ENCODE data around the gene SERPINB4. TPM values are rescaled to one million over a fixed set of nuclear protein-coding genes. Genes with fewer than 3 reads are reported as not detected.
A peak's percentile ranks its signal among the peaks of the same experiment; 100 is the strongest.

Gene SERPINB4
- total RNA-seq, 1 experiment from 2014 or later, result 0.40 TPM

- H3K9me3 ChIP-seq (ENCODE audit: low read length), result no peaks in the 10 kb centered on the region
- no peak overlapping the region for H3K4me2 ChIP-seq (ENCODE audit: low read length)
- DNase-seq, result no peak
- H3K27me3 ChIP-seq (ENCODE audit: low read length), result no peaks in the 10 kb centered on the region
- H2AFZ ChIP-seq (ENCODE audit: low read length), result no peak overlapping the region
- ChIA-PET CTCF (no interaction called here), POLR2A (ENCODE audit: unreplicated experiment) (no interaction called here)
- H3K4me3 ChIP-seq (ENCODE audit: low read length), result no peak overlapping the region
- BruUV-seq (replicated peaks), result no TSS peak
- TF ChIP-seq CTCF (conservative IDR thresholded peaks at IDR 0.05; ENCODE audit: low read depth, low read length), result no peak
- no peak for TF ChIP-seq EZH2 (IDR thresholded peaks at IDR 0.05; ENCODE audit: low read length, unreplicated experiment)
- TF ChIP-seq EZH2phosphoT487 (IDR thresholded peaks at IDR 0.05; ENCODE audit: borderline replicate concordance, low read length), result no peak
- H3K27ac ChIP-seq (ENCODE audit: low read length), result peak overlapping the region; percentile 100
- peak overlapping the region; percentile 97 for H3K9ac ChIP-seq (ENCODE audit: low read length)
- H3K9me2 ChIP-seq (replicated peaks; ENCODE audit: low read length), result no peaks in the 10 kb centered on the region
- no peaks in the 10 kb centered on the region for H3K79me2 ChIP-seq (ENCODE audit: low read length)
- intact Hi-C loops (cut with micrococcal nuclease), result loop anchor here (5.0 kb wide), 2 partner anchors 93 to 107 kb away; partner anchors contain the start of gene SERPINB7
- H3K36me3 ChIP-seq (ENCODE audit: low read depth, low read length), result no peaks in the 10 kb centered on the region
- H3K4me1 ChIP-seq (ENCODE audit: insufficient read depth, low read length), result peaks cover 46% of the 10 kb centered on the region
- peaks cover 15% of the 10 kb centered on the region for H3F3A ChIP-seq (ENCODE audit: low read length, unreplicated experiment)
- no peak for ATAC-seq
- no peaks in the 10 kb centered on the region for H4K20me1 ChIP-seq (ENCODE audit: low read length)
Measured at GRCh38 chr18:63684718-63685117, 40.7 kb upstream of the SERPINB4 start.

- H3K36me3 ChIP-seq (ENCODE audit: low read depth, low read length), result no peaks in the 10 kb centered on the region
- no peaks in the 10 kb centered on the region for H3K9me3 ChIP-seq (ENCODE audit: low read length)
- ATAC-seq (0 out of 2 replicates have a peak, but pooled peaks have one; percentile 5), DNase-seq (peak; percentile 37)
- peak overlapping the region; percentile 97 for H3K9ac ChIP-seq (ENCODE audit: low read length)
- H3K9me2 ChIP-seq (replicated peaks; ENCODE audit: low read length), result no peaks in the 10 kb centered on the region
- H3K27ac ChIP-seq (ENCODE audit: low read length), result peak overlapping the region; percentile 100
- peaks cover 15% of the 10 kb centered on the region for H3F3A ChIP-seq (ENCODE audit: low read length, unreplicated experiment)
- peaks cover 46% of the 10 kb centered on the region for H3K4me1 ChIP-seq (ENCODE audit: insufficient read depth, low read length)
- TF ChIP-seq CTCF (conservative IDR thresholded peaks at IDR 0.05; ENCODE audit: low read depth, low read length) (no peak), EZH2phosphoT487 (IDR thresholded peaks at IDR 0.05; ENCODE audit: borderline replicate concordance, low read length) (no peak), EZH2 (IDR thresholded peaks at IDR 0.05; ENCODE audit: low read length, unreplicated experiment) (no peak)
- H3K4me2 ChIP-seq (ENCODE audit: low read length), result peak overlapping the region; percentile 60
- H3K27me3 ChIP-seq (ENCODE audit: low read length), result no peaks in the 10 kb centered on the region
- H3K79me2 ChIP-seq (ENCODE audit: low read length), result no peaks in the 10 kb centered on the region
- intact Hi-C loops (cut with micrococcal nuclease), result loop anchor here (1.0 to 5.0 kb wide), 4 partner anchors 57 to 164 kb away; partner anchors contain the start of gene SERPINB7
- BruUV-seq (replicated peaks), result no TSS peak
- CTCF ChIA-PET, result interaction anchor here (1.7 kb wide), 1 partner anchor 58 kb away, joined by 8 read pairs; no protein-coding TSS in a partner anchor
- H4K20me1 ChIP-seq (ENCODE audit: low read length), result no peaks in the 10 kb centered on the region
- POLR2A ChIA-PET (ENCODE audit: unreplicated experiment), result interaction anchor here (0.6 kb wide), 1 partner anchor 81 kb away, joined by 3 read pairs; no protein-coding TSS in a partner anchor
- H2AFZ ChIP-seq (ENCODE audit: low read length), result no peak overlapping the region
- no peak overlapping the region for H3K4me3 ChIP-seq (ENCODE audit: low read length)
Measured at GRCh38 chr18:63683890-63684289, 39.8 kb upstream of the SERPINB4 start.

GRCh38 chr18:63683152-63683551 is 39.1 kb upstream of the SERPINB4 start:
- Histone ChIP-seq H3K9ac (ENCODE audit: low read length) (peak overlapping the region; percentile 100), H3F3A (ENCODE audit: low read length, unreplicated experiment) (peaks cover 15% of the 10 kb centered on the region), H3K4me3 (ENCODE audit: low read length) (peak overlapping the region; percentile 36; the same call in 1 of the 2 replicates), H3K79me2 (ENCODE audit: low read length) (no peaks in the 10 kb centered on the region), H4K20me1 (ENCODE audit: low read length) (no peaks in the 10 kb centered on the region), H3K9me3 (ENCODE audit: low read length) (no peaks in the 10 kb centered on the region), H3K27ac (ENCODE audit: low read length) (peak overlapping the region; percentile 100), H3K4me2 (ENCODE audit: low read length) (peak overlapping the region; percentile 74), H3K36me3 (ENCODE audit: low read depth, low read length) (no peaks in the 10 kb centered on the region), H2AFZ (ENCODE audit: low read length) (no peak overlapping the region), H3K4me1 (ENCODE audit: insufficient read depth, low read length) (peaks cover 48% of the 10 kb centered on the region), H3K27me3 (ENCODE audit: low read length) (no peaks in the 10 kb centered on the region), H3K9me2 (replicated peaks; ENCODE audit: low read length) (no peaks in the 10 kb centered on the region)
- intact Hi-C loops (cut with micrococcal nuclease), result loop anchor here (1.0 to 5.0 kb wide), 4 partner anchors 58 to 165 kb away; partner anchors contain the start of gene SERPINB7
- ChIA-PET CTCF (interaction anchor here (1.7 kb wide), 1 partner anchor 59 kb away, joined by 8 read pairs; no protein-coding TSS in a partner anchor), POLR2A (ENCODE audit: unreplicated experiment) (interaction anchor here (0.5 to 0.6 kb wide), 2 partner anchors 28 to 82 kb away, joined by 3 to 5 read pairs; no protein-coding TSS in a partner anchor)
- BruUV-seq (replicated peaks), result no TSS peak
- peak; percentile 97 for DNase-seq
- peak; percentile 87 for ATAC-seq
- no peak for TF ChIP-seq CTCF (conservative IDR thresholded peaks at IDR 0.05; ENCODE audit: low read depth, low read length)
- no peak for TF ChIP-seq EZH2 (IDR thresholded peaks at IDR 0.05; ENCODE audit: low read length, unreplicated experiment)
- TF ChIP-seq EZH2phosphoT487 (IDR thresholded peaks at IDR 0.05; ENCODE audit: borderline replicate concordance, low read length), result no peak

All from PC-3 (cell line).